Measurements from ENCODE around the gene CYREN. TPM values are rescaled to one million over a fixed set of nuclear protein-coding genes. Genes with fewer than 3 reads are reported as not detected.

CYREN gene
- total and polyA plus RNA-seq, 2 of the 13 experiments (the other 11 are each of a cell fraction or from before 2014, with no cell fraction given), result 20.7 to 60.7 TPM

- TF ChIP-seq TBP (CRISPR knock-in tag; IDR thresholded peaks at IDR 0.05) (no peak), MED13 (CRISPR knock-in tag; IDR thresholded peaks at IDR 0.05) (peak; percentile 84), ZNF251 (CRISPR knock-in tag; IDR thresholded peaks at IDR 0.05) (no peak), TIGD3 (CRISPR knock-in tag; IDR thresholded peaks at IDR 0.05; ENCODE audit: borderline replicate concordance) (no peak), ZNF10 (CRISPR knock-in tag; IDR thresholded peaks at IDR 0.05; ENCODE audit: borderline replicate concordance, low read depth) (no peak), SMAD9 (CRISPR knock-in tag; IDR thresholded peaks at IDR 0.05) (no peak), POGK (CRISPR knock-in tag; conservative IDR thresholded peaks at IDR 0.05) (peak; percentile 92), ETV6 (CRISPR knock-in tag; conservative IDR thresholded peaks at IDR 0.05) (no peak), ZNF770 (CRISPR knock-in tag; IDR thresholded peaks at IDR 0.05) (peak; percentile 56), KLF16 (CRISPR knock-in tag; IDR thresholded peaks at IDR 0.05) (peak in 1 of 2 experiments; percentile 77; a peak in 2 of 4 replicates), ZNF501 (CRISPR knock-in tag; IDR thresholded peaks at IDR 0.05) (peak; percentile 97), FUBP1 (CRISPR knock-in tag; IDR thresholded peaks at IDR 0.05; ENCODE audit: borderline replicate concordance) (peak; percentile 72; the same call in 1 of the 2 replicates), EEA1 (CRISPR knock-in tag; IDR thresholded peaks at IDR 0.05; ENCODE audit: borderline replicate concordance) (no peak), BCL3 (CRISPR knock-in tag; IDR thresholded peaks at IDR 0.05) (peak; percentile 97), ZNF792 (CRISPR knock-in tag; IDR thresholded peaks at IDR 0.05) (no peak)
Observed at GRCh38 chr7:135170274-135170997, at the start of gene CYREN (continued).
